ENCODE measurements around the gene SARDH. TPM values are rescaled to one million over a fixed set of nuclear protein-coding genes. Genes with fewer than 3 reads are reported as not detected.

The SARDH gene
- total RNA-seq, 1 donor from 2014 or later = 5.7 TPM

Other genes starting within 250 kb of the SARDH start
- 8.9 TPM for gene MYMK, start 213.4 kb downstream of the SARDH start, total RNA-seq
- 4.7 TPM for gene ADAMTSL2, start 203.6 kb downstream of the SARDH start, total RNA-seq
- gene FAM163B, start 129.0 kb downstream of the SARDH start, total RNA-seq = not detected
- gene DBH, start 102.0 kb downstream of the SARDH start, total RNA-seq = not detected